ENCODE data around the gene TBC1D1.

The TBC1D1 gene

DNA sequence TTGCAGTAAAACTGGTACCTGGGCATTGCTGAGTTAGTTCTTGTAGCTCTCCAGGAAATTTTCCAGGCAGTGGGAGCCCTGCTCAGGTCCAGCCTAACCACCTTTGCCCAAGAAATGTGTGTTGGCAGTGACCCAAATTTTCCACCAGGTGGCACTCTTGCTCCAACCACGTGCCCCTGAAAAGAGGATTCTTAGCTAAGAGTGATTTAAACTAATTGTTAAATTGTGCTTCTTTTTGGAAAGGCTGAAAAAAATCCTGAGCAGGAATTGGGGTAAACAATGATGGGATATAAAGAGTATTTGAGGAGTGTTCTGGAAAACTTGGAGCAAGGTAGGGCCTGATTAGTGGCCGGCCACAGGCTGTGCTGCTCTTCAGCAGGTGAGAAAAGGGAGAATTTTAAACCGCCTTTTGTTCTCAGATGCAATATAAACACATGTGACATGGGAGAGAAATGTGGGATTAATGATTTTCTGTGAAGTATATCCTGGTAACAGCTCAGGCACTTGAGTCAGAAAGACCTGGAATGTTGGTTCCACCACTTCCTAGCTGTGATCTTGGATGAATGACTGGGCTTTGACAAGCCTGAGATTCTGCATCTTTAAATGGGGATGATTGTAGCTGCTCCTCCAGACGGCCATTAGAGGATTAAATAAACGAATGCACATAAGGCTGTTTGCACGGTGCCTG, 288.9 kb downstream of the TBC1D1 start:
- peak; percentile 6 for DNase-seq

DNA sequence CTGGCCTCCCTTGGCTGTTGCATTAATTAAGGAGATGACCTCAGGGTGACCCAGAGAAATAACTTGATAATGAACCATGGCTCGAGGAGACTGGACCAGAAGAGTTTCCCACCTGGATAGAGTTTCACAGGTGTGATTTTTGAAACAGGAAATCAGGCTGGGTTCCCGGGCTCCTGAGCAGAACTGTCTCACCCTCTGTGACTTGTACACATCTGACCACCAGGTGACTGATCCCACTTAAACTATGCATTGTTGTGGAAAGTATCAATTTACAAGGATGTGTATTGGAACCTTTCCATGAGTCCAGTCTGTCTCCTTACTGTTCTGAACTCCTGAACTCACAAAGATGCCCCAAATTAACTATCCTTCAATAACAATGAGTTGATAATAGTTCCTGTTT, 289.6 kb downstream of the TBC1D1 start:
- DNase-seq: no peak

DNA sequence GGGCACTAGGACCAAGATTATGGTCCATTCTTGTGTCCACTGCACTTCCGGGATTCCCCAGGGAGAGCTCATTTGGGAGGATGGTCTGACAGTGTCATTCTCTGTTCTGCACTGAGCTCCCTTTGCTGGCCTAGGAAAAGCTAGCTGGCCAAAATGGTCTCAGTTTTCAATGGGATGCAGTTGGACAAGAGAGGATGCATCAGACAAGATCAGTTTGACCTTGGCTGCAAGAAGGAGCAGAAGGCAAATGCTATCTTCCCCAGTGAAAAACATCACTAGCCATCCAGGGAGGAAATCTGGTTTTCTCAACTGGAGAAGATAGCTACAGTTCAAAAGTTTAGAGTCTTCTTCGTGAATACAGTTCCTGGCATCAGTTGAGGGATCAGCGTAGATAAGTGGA, 290.4 kb downstream of the TBC1D1 start:
- no peak for DNase-seq

DNA sequence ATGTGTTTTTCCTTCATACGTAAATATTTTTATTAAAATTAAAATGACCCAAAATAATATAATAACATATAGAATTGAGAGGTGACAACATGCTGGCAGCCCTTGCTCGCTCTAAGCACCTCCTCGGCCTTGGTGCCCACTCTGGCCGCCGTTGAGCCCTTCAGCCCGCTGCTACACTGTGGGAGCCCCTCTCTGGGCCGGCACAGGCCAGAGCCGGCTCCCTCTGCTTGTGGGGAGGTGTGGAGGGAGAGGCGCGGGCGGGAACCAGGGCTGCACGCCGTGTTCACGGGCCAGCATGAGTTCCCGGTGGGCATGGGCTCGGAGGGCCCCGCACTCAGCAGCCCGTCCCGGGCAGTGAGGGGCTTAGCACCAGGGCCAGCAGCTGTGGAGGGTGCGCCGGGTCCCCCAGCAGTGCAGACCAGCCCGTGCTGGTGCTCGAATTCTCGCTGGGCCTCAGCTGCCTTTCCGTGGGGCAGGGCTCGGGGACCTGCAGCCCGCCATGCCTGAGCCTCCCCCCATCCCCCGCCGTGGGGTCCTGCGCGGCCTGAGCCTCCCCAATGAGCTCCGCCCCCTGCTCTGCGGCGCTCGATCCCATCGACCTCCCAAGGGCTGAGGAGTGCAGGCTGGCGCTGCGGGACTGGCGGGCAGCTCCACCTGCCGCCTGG, 291.6 kb downstream of the TBC1D1 start:
- DNase-seq: no peak

DNA sequence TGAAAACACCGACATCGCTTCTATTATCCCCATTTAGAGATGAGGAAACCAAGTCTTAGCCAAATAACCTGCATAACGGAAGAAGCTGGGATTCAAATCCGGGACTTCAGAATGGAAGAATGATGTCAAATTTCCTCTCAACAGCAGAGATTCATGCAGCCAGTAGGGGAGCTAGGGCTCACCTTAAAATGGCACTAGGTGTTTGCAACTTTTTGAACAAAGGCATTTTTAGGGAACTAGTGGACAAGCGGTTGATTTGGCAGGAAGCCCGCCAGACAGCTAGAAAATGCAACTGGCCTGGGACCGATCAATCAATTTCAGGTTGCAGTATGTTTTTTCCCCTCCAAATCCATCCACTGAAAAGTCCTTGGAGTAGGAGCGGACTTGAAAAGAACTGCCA, 293.5 kb downstream of the TBC1D1 start:
- DNase-seq: no peak

DNA sequence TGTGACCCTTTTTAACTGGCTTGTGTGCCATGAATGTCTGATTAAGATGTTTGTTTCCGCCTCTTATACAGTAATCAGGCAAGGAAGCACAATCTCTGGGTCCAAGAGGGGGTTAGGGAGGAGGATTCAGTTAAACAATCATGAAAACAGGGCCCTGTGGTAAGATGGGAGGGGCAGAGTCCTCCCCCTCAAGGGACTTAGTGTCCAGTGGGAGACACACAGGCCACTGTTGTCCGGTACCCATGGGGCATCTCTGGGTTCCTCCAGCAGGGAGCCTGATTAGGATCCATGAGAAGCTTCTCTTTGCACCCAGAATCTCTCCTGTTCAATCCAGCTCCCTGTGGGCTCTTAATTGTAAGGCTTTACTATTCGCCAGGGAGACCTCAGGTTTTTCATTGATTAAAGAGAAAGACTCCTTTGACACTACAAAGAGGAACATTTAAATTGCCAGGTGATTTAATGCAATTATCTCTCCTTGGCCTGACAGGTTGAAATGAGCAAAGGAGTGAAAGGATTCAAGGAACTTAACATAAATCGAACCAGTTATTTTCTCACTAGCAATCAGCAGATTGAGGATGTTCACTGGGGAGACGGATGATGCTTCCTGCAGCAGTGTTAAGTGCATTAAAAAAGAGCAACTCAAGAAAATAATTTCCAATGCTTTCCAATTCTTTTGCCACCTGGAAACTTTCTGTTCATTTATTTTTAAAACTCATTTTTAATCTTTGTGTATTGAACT, 294.7 kb downstream of the TBC1D1 start:
- DNase-seq: no peak

DNA sequence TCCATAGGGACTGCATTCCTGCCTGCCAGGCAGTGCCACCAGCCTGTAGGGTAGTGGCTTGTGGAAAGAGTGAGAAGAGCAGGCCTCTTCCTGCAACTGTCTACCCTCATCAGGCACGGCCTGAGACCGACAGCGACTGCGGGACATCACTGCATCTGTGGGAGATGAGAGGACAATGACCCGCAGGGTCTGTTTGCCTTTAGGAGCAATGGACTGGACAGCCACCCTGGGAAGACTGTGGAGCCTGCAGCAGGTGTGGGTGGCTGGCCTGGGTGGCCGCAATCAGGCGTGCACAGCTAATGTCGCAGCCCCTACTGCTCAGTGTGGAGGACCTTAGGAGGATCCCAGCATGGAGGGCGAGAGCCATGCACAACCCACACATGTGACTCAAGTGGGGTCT, 297.3 kb downstream of the TBC1D1 start:
- no peak for DNase-seq

DNA sequence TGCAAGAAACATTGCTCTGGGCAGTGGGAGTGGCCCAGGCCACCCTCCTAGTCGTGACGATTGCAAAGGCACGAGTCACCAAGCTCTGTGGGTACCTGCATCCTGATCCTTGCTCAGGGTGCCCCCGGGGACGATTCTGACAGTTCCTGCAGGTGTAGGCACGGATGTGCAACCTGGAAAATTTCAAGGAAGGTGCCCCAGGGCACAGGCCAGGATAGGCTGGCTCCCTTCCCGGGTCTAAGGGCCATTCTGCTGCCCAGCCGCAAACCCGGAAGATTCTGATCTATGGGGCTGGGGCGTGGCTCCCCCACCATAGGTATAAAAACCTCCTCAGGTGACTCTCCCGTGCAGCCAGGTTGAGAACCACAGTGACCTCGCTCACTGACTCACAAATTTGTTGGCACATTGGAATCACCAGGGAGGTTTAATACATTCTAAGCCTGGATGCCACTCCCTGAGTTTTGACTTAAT, 297.8 kb downstream of the TBC1D1 start:
- DNase-seq: no peak

Measured in NCI-H2171 (cell line).